NCI-H748 (cell line): ENCODE data around the gene TMEM150C.
"Not testable (repeated sequence)": the region's sequence is repeated elsewhere in the genome, so short reads cannot be mapped to it uniquely, and the experiment has no call there.

Experiments used
- DNase-seq: peaks from one replicate; lab custom pipeline; 2025; ENCODE audit not compliant: unreplicated experiment; lab: John Stamatoyannopoulos, UW

Gene TMEM150C

GRCh38 chr4:82479562-82479961 lies 82.2 kb downstream of the TMEM150C start:
- no peak for DNase-seq

GRCh38 chr4:82477469-82477868 lies 84.3 kb downstream of the TMEM150C start:
- DNase-seq: not testable (repeated sequence)

- DNase-seq: not testable (repeated sequence)
Observed at GRCh38 chr4:82475931-82476330, 85.9 kb downstream of the TMEM150C start.

GRCh38 chr4:82473621-82474164 lies 88.1 kb downstream of the TMEM150C start:
- DNase-seq: no peak

- not testable (repeated sequence) for DNase-seq
Observed at GRCh38 chr4:82473080-82473479, 88.7 kb downstream of the TMEM150C start.

- peak; percentile 19 for DNase-seq
Observed at GRCh38 chr4:82469791-82470345, 91.9 kb downstream of the TMEM150C start.

- peak; percentile 32 for DNase-seq
Observed at GRCh38 chr4:82467471-82467870, 94.3 kb downstream of the TMEM150C start.

- DNase-seq: no peak
Observed at GRCh38 chr4:82463221-82463620, 98.6 kb downstream of the TMEM150C start.

- DNase-seq: peak; percentile 69
Observed at GRCh38 chr4:82462415-82462831, 99.4 kb downstream of the TMEM150C start.

GRCh38 chr4:82461710-82462109 lies 100.1 kb downstream of the TMEM150C start:
- no peak for DNase-seq

GRCh38 chr4:82458729-82459128 lies 103.1 kb downstream of the TMEM150C start:
- DNase-seq: no peak

GRCh38 chr4:82457266-82457665 lies 104.5 kb downstream of the TMEM150C start:
- no peak for DNase-seq

GRCh38 chr4:82452026-82452425 lies 109.8 kb downstream of the TMEM150C start:
- no peak for DNase-seq

- DNase-seq: no peak
Observed at GRCh38 chr4:82450966-82451755, 110.6 kb downstream of the TMEM150C start.

GRCh38 chr4:82447886-82448285 lies 113.9 kb downstream of the TMEM150C start:
- DNase-seq: no peak

- DNase-seq: no peak
Observed at GRCh38 chr4:82439088-82439487, 122.7 kb downstream of the TMEM150C start.

GRCh38 chr4:82437285-82438005 lies 124.3 kb downstream of the TMEM150C start:
- DNase-seq: no peak

- DNase-seq: no peak
Observed at GRCh38 chr4:82436780-82437179, 125.0 kb downstream of the TMEM150C start.

GRCh38 chr4:82436130-82436529 lies 125.7 kb downstream of the TMEM150C start:
- DNase-seq: no peak

- DNase-seq: no peak
Observed at GRCh38 chr4:82434949-82435348, 126.8 kb downstream of the TMEM150C start.

GRCh38 chr4:82433791-82434190 lies 128.0 kb downstream of the TMEM150C start:
- no peak for DNase-seq
